ENCODE data around the gene TYW1. TPM values are rescaled to one million over a fixed set of nuclear protein-coding genes. Genes with fewer than 3 reads are reported as not detected.
"Not testable (repeated sequence)": the region's sequence is repeated elsewhere in the genome, so short reads cannot be mapped to it uniquely, and the experiment has no call there.

The TYW1 gene
- polyA plus RNA-seq, 6 donors from 2014 or later = 14.7 to 29.2 (median 19.2) TPM

DNA sequence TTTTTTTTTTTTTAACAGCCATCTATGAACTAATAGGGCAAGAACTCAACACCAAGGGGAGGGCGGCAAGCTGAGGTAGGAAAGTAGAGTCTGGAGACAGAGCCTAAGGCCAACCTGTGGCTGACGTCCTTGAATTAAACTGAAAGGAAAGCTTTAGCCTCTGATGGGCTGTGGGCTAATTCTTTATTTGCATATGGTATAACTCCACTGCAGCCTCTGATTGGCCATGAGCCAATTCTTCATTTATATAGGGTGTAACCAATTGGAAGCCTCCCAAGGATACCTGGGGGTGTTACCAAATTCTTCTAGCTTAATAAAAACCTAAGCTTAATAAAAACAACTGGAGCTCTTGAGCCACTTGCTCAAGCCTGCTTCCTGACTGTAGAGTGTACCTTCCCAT, 10.3 kb downstream of the TYW1 start:
- no peaks in the 10 kb centered on the region for H3K27me3 Mint-ChIP-seq
- ATAC-seq (ENCODE audit: low read depth in 2 of 2) = no peak
- H3K4me3 Mint-ChIP-seq = no peak overlapping the region
- H3K27ac Mint-ChIP-seq = peak overlapping the region in 1 of 6 donors; percentile 19
- no peak for DNase-seq
- no peaks in the 10 kb centered on the region for H3K9me3 Mint-ChIP-seq
- H3K4me1 Mint-ChIP-seq = peaks cover 0 to 7% (median 6%) of the 10 kb centered on the region in 3 donors
- H3K36me3 Mint-ChIP-seq = peaks cover 0 to 5% of the 10 kb centered on the region in 2 donors

DNA sequence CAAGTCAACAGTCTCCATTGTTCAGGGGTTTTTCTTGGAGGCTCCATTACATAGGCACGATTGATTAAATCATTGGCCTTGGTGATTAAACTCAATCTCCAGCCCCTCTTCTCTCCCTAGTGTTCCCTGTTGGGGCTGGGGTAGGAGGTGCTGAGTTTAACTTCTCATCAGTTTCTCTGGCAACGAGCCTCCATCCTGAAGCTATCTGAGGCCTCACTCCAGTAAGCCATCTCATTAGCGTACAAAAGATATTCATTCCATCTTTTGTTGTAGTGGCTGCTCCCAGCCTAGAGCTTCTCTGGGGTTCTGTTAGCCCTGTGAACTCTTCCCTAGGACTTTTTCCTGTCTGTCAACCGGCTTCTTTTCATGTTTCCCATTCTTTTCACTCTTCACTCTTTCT, 11.6 kb downstream of the TYW1 start:
- Mint-ChIP-seq H3K27ac (no peak overlapping the region), H3K27me3 (no peaks in the 10 kb centered on the region), H3K4me1 (peaks cover 0 to 7% (median 3%) of the 10 kb centered on the region in 3 donors), H3K36me3 (peaks cover 0 to 5% of the 10 kb centered on the region in 2 donors), H3K9me3 (no peaks in the 10 kb centered on the region), H3K4me3 (no peak overlapping the region)
- DNase-seq = no peak
- ATAC-seq (ENCODE audit: low read depth in 2 of 2) = no peak

DNA sequence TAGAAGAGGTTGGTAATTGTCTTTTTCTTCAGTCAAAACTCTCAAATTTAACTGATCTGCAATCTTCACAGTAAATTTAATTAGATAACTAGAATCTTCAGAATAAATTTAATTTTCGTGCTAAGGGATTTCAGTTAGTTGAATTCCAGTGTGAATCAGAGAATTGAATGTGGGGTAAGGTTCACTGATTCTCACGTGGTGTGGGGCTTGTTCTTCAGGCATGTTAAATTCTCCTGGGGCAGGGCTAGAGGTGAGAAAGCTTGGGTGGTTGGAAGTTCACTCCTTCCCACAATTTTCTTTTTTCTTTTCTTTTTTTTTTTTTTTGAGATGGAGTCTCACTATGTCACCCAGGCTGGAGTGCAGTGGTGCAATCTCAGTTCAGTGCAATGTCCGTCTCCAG, 13.0 kb downstream of the TYW1 start:
- H3K27ac Mint-ChIP-seq; H3K4me3 Mint-ChIP-seq; H3K4me1 Mint-ChIP-seq; H3K9me3 Mint-ChIP-seq; DNase-seq; ATAC-seq (ENCODE audit: low read depth in 2 of 2); H3K27me3 Mint-ChIP-seq; H3K36me3 Mint-ChIP-seq: not testable (repeated sequence)

DNA sequence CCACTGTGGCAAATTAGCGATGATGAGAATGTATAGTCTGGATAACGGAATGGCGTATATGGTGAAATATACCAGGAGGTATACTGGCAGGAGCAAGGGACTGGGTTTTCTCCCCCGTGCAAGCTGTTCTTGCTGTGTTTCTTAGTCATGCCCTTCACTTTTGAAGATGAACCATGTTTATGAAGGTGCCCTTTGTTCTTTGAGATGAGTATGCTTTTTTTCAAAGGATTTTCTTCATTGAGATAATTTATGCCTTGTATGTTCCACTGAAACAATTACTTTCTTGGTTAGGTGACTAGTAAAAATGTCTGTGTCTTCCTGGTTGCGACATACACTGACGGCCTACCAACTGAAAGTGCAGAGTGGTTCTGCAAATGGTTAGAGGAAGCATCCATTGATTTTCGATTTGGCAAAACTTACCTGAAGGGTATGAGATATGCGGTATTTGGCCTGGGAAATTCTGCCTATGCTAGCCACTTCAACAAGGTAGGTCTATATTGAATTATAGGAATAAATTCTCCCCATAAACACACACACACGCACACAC, 17.5 kb downstream of the TYW1 start:
- H3K36me3 Mint-ChIP-seq = peaks cover 8 to 16% of the 10 kb centered on the region in 2 donors
- not testable (repeated sequence) for H3K27ac Mint-ChIP-seq; H3K9me3 Mint-ChIP-seq; H3K27me3 Mint-ChIP-seq; ATAC-seq (ENCODE audit: low read depth in 2 of 2); H3K4me1 Mint-ChIP-seq; DNase-seq; H3K4me3 Mint-ChIP-seq

DNA sequence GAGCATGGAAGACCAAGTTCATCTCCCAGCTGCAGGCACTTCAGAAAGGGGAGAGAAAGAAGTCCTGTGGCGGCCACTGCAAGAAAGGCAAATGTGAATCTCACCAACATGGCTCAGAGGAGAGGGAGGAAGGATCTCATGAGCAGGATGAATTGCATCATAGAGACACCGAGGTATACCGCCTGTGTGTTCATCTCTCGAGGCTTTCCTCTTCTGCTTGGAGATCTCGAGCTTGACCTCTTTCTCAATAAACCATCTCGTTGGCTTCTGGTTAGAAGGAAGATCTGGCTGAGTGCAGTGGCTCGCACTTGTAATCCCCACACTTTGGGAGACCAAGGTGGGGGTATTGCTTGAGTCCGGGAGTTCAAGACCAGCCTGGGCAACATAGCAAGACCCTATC, 21.3 kb downstream of the TYW1 start:
- ATAC-seq (ENCODE audit: low read depth in 2 of 2); H3K27ac Mint-ChIP-seq: not testable (repeated sequence)
- H3K36me3 Mint-ChIP-seq = peaks cover 34 to 38% of the 10 kb centered on the region in 2 donors

DNA sequence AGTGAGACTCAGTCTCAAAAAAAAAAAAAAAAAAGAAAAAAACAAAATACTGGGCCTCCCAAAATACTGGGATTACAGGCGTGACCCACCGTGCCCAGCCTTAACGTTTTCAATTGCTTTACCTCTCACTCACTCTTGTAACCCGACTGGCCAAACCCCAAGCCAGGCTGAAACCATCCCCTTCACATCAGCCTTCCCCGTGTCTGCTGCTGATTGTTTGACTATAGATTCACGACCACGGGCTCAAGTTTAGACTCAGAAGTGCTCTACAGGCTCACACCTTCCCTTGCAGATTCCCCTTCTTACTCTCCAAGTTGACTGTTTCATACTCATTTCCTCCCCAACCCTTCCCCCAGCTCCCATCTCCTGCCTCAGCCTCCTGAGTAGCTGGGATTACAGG, 22.3 kb downstream of the TYW1 start:
- Mint-ChIP-seq H3K27ac (peak overlapping the region in 1 of 6 donors; percentile 70), H3K4me1 (peaks cover 0 to 4% (median 0%) of the 10 kb centered on the region in 3 donors), H3K27me3 (no peaks in the 10 kb centered on the region), H3K36me3 (peaks cover 34 to 38% of the 10 kb centered on the region in 2 donors), H3K4me3 (no peak overlapping the region), H3K9me3 (no peaks in the 10 kb centered on the region)
- ATAC-seq (ENCODE audit: low read depth in 2 of 2) (no peak), DNase-seq (no peak)

More for the DNA sequence above, 21.3 kb downstream of the TYW1 start:
- H3K9me3 Mint-ChIP-seq, H3K4me3 Mint-ChIP-seq, H3K27me3 Mint-ChIP-seq, DNase-seq, H3K4me1 Mint-ChIP-seq: not testable (repeated sequence)

DNA sequence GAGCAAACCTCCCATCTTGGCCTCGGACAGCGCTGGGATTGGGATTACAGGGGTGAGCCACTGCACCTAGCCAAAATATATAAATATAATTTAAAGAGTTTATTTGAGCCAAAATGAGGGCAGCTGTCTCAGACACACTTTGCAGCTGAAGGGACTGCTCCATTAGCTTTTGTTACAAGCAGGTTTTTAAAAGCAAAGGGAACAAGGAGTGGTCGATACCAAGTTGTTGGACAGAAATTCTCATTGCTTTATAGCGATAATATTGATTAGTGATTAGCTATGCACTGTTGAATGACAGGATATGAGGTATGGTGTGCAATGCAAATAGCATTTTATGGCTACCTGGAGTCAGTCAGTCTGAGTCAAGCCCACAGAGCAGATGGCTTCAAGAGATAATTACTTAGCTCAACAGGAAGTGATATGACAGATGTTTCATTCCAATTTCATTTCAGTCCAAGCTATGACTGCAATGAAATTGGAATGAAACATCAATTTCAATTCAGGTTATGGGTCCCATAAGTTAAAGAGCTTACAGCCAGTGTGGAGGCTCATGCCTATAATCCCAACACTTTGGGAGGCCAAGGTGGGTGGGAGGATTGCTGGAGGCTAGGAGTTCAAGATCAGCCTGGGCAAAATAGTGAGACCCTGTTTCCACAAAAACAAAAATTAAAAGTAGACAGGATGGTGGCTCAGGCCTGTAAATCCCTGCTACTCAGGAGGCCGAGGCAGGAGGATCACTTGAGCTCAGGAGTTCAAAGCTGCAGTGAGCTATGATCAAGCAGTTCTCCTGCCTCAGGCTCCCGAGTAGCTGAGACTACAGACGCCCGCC, 23.1 kb downstream of the TYW1 start:
- ATAC-seq (ENCODE audit: low read depth in 2 of 2) (no peak), DNase-seq (no peak)
- H3K36me3 Mint-ChIP-seq = peaks cover 36 to 38% of the 10 kb centered on the region in 2 donors
- H3K27ac Mint-ChIP-seq = peak overlapping the region in 3 of 6 donors; percentile 12 to 50 (median 43)
- no peak overlapping the region for H3K4me3 Mint-ChIP-seq
- no peaks in the 10 kb centered on the region for H3K9me3 Mint-ChIP-seq
- H3K27me3 Mint-ChIP-seq = no peaks in the 10 kb centered on the region
- peaks cover 0 to 4% (median 0%) of the 10 kb centered on the region in 3 donors for H3K4me1 Mint-ChIP-seq

DNA sequence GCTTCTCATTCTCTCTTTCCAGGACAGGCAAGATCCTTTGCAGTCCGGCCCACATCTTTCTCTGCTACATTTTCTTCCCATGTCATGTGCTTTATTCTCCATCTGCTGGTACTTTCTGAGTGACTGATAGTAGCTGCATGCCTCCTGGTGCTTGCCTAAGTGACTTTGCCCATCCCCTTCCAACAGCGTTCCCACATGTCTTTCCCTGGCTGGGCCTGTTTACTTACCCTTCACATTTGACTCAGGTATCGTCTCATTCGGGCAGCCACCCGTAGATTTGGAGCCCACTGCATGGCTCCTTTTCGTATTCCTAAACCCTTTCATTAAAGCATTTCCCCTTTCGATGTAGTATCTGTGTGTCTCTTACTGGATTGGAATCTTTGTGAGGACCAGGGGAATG, 24.6 kb downstream of the TYW1 start:
- DNase-seq = no peak
- H3K36me3 Mint-ChIP-seq = peaks cover 38 to 41% of the 10 kb centered on the region in 2 donors
- H3K4me1 Mint-ChIP-seq = peaks cover 0 to 4% (median 0%) of the 10 kb centered on the region in 3 donors
- H3K9me3 Mint-ChIP-seq = no peaks in the 10 kb centered on the region
- ATAC-seq (ENCODE audit: low read depth in 2 of 2) = no peak
- H3K27ac Mint-ChIP-seq = no peak overlapping the region
- no peak overlapping the region for H3K4me3 Mint-ChIP-seq
- H3K27me3 Mint-ChIP-seq = no peaks in the 10 kb centered on the region

DNA sequence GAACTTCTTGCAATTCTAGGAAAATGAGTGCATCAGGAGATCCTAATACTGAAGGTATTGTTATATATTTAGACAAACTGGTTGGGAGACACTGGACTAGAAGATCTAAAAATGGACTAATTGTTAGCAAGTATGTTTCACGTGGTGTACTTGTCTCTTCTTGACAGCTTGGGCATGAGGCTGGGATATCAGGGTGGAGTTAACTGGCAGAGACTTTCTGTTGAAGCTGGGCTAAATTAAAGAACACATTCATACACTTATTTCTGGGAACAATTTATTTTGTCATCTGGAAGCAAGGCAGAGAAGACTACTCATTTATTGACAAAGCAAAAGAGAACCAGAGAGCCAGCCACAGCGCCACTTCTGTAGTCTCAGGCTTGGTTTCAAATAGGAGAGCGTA, 25.9 kb downstream of the TYW1 start:
- no peak for ATAC-seq (ENCODE audit: low read depth in 2 of 2)
- Mint-ChIP-seq H3K36me3 (peaks cover 37 to 41% of the 10 kb centered on the region in 2 donors), H3K9me3 (no peaks in the 10 kb centered on the region), H3K27me3 (no peaks in the 10 kb centered on the region), H3K27ac (peak overlapping the region in 2 of 6 donors; percentile 4 to 58), H3K4me1 (peaks cover 0 to 4% (median 0%) of the 10 kb centered on the region in 3 donors), H3K4me3 (no peak overlapping the region)
- DNase-seq = no peak

DNA sequence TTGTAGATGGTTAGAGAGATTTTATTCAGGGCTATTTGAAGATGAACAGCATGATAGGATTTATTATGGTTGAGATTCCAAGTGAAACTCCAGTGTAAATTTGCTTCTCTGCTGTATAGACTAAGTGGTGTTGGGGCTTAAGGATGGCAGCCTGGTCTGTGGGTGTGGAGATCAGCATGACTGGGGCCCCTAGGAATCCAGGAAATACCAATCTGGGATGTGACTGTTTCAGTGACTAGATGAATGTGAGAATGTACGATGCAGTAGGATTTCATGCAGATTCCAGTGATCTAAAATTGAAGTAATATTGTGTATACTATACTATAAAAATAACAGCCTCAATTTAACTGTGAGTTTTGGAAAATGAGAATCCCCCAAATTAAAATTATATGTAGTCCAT, 28.8 kb downstream of the TYW1 start:
- not testable (repeated sequence) for H3K4me3 Mint-ChIP-seq; DNase-seq; H3K27me3 Mint-ChIP-seq; H3K4me1 Mint-ChIP-seq; H3K9me3 Mint-ChIP-seq; ATAC-seq (ENCODE audit: low read depth in 2 of 2)
- Mint-ChIP-seq H3K36me3 (peaks cover 19 to 33% of the 10 kb centered on the region in 2 donors), H3K27ac (peak overlapping the region in 2 of 6 donors; percentile 4 to 63)

DNA sequence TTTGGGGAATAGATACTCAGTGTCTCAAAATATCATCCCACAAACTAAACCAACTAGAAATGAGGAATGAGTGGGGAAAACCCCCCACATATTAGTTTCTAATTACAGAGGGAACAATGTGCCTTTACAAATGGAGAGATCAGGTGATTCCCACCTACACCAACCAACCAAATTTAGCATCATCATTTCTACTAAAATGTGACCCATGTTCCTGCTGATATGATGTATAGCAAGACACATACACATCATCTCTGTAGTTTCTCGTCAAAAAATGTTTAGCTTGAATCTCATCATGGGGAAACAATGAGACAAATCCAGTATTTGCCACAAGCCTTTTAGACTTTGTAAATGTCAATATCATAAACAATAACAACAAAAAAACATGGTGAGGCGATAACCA, 35.1 kb downstream of the TYW1 start:
- H3K27ac Mint-ChIP-seq; H3K4me1 Mint-ChIP-seq; DNase-seq; ATAC-seq (ENCODE audit: low read depth in 2 of 2); H3K27me3 Mint-ChIP-seq; H3K4me3 Mint-ChIP-seq: not testable (repeated sequence)
- Mint-ChIP-seq H3K9me3 (peaks cover 0 to 10% (median 8%) of the 10 kb centered on the region in 7 donors), H3K36me3 (peaks cover 8 to 17% of the 10 kb centered on the region in 2 donors)

DNA sequence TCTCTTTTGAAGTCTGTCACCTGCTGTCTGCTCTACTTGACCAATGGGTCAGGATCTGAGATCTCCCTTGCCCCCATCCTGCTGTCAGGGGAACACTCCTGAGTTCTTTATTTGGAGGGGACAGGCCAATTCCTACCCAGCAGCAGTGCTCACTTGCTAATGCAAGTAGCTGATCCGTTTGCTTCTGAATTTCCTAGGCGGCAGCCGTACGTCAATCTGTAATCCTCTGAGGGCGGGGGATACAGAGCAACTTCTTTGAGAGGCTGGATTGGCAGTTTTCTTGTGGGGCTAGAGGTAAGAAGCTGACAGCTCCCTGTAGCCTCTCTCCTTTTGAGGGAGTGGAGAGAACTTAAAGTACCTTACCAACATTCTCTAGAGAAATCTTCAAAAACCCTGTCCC, 36.6 kb downstream of the TYW1 start:
- no peaks in the 10 kb centered on the region for H3K4me1 Mint-ChIP-seq
- H3K27me3 Mint-ChIP-seq = no peaks in the 10 kb centered on the region
- no peak overlapping the region for H3K4me3 Mint-ChIP-seq
- peaks cover 8 to 17% of the 10 kb centered on the region in 2 donors for H3K36me3 Mint-ChIP-seq
- ATAC-seq (ENCODE audit: low read depth in 2 of 2) = no peak
- peaks cover 0 to 10% (median 8%) of the 10 kb centered on the region in 7 donors for H3K9me3 Mint-ChIP-seq
- H3K27ac Mint-ChIP-seq = peak overlapping the region in 1 of 6 donors; percentile 63
- DNase-seq = no peak

DNA sequence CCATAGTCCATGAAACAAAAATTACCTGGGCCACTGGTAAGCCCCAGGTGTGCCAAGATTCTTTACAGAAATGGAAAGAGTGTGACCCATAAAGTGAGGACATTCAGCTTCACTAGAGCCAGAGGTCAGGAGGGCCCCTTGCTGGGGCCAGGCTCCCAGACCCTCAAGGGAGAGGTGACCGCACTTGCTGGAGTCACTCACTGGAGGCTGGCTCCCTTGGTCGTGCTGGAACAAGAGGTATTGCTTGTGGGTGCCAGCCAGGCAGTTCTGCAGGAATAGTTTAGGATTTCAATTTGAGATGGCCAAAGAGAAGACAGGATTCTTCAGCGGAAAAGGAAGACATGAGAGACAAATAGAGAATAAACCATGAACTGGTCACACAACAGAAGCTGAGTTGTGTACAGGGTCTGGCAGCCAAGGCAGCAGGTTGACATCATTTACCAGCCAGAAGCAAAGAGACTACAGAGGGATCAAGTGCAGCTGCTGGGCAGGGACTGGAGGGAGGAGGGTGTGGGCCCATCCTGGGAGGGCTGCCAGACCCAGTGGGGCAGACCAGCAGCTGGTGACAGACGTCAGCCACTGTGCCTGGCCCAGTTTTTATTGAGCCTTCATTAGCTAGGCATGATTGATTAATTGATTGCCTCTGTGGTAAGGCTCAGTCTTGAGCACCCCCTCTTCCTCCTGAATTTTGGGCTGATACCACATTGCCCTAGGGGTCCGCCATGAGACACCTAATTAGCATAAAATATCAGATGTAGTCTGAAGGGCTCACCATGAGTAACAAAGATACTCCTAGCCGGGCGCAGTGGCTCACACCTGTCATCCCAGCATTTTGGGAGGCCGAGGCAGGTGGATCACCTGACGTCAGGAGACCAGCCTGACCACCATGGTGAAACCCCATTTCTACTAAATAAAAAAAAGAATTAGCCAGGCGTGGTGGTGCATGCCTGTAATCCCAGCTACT, 40.1 kb downstream of the TYW1 start:
- not testable (repeated sequence) for H3K36me3 Mint-ChIP-seq; H3K4me1 Mint-ChIP-seq; H3K4me3 Mint-ChIP-seq; ATAC-seq (ENCODE audit: low read depth in 2 of 2); DNase-seq; H3K27me3 Mint-ChIP-seq; H3K9me3 Mint-ChIP-seq
- H3K27ac Mint-ChIP-seq = peak overlapping the region in 1 of 6 donors; percentile 56

All from naive B cell (primary cell).